ENCODE measurements around the gene PCNX1. TPM values are rescaled to one million over a fixed set of nuclear protein-coding genes. Genes with fewer than 3 reads are reported as not detected.

The PCNX1 gene
- total and polyA plus RNA-seq, 4 donors = 5.7 to 41.2 (median 18.2) TPM

DNA sequence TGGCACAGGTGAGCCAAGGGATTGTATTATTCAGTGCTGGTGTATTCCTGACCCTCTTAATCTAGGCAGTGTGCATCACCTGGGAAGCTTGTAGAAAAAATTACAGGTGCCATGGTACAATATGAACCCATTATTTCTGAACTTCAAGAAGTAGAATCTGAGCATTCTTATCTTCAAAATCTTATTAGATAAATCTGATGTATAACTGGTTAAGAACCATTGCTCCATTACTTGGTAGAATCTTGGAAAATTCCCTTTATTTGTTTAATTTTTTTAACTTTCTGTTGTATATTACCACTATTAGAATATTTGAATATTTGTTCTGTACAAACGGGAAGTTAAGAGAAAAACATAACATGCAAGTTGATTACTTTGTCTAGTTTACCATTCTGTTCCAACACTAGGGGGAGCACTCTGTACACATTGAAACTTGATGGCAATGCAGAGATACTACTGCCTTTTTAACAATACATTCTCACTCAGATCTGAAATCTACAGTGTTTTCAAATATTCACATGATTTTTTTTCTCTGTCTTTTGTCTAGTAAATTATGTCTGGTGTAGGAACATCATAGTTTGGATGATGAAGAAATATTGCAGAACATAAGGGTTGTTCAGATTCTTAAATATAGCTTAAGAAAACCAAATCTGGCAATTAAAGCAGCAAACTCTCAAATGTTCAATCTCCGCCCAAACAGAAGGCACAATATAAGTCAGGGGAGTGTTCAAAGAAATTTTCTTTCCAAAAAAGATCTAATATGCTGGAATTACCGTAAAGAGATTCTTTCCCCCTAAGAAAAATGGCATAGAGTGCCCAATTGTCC lies 196.6 kb downstream of the PCNX1 start:
- TF ChIP-seq JUND (IDR thresholded peaks at IDR 0.05) = no peak
- TF ChIP-seq RAD21 (IDR thresholded peaks at IDR 0.05) = peak; percentile 87 to 89
- TF ChIP-seq REST (IDR thresholded peaks at IDR 0.05) = no peak
- TF ChIP-seq RXRA (IDR thresholded peaks at IDR 0.05) = no peak
- peak; percentile 14 for TF ChIP-seq HNF4G (IDR thresholded peaks at IDR 0.05)
- no peak for TF ChIP-seq MAX (IDR thresholded peaks at IDR 0.05)
- TF ChIP-seq FOXA1 (IDR thresholded peaks at IDR 0.05) = peak; percentile 7
- TF ChIP-seq CTCF (IDR thresholded peaks at IDR 0.05; ENCODE audit: low read depth, low read length, missing input control) = peak; percentile 79
- no peak for TF ChIP-seq ZBTB33 (IDR thresholded peaks at IDR 0.05)
- no peak for TF ChIP-seq YY1 (IDR thresholded peaks at IDR 0.05)
- peak; percentile 44 for TF ChIP-seq FOXA2 (IDR thresholded peaks at IDR 0.05)
- Histone ChIP-seq H3K4me3 (ENCODE audit: low read depth in 1 of 3, low read length in 3 of 3) (no peak overlapping the region), H3K9me3 (ENCODE audit: control insufficient read depth in 4 of 4, low read length in 3 of 4) (no peaks in the 10 kb centered on the region), H3K4me1 (ENCODE audit: control insufficient read depth in 4 of 4, insufficient read depth in 4 of 4, low read length in 3 of 4) (no peaks in the 10 kb centered on the region), H3K36me3 (ENCODE audit: control insufficient read depth in 4 of 4, insufficient read depth in 3 of 4, low read depth in 1 of 4, low read length in 3 of 4) (peaks cover 7 to 22% (median 16%) of the 10 kb centered on the region in 4 donors), H3K9ac (ENCODE audit: low read depth in 1 of 2, low read length in 2 of 2) (no peak overlapping the region), H3K27ac (ENCODE audit: low read depth in 1 of 2, low read length in 2 of 2) (no peak overlapping the region), H3K27me3 (ENCODE audit: control insufficient read depth in 4 of 4, insufficient read depth in 4 of 4, low read length in 3 of 4) (no peaks in the 10 kb centered on the region)
- 62% methylated on average over 3 of the region's 3 CpGs for WGBS
- DNase-seq (ENCODE audit: low spot score) = no peak

DNA sequence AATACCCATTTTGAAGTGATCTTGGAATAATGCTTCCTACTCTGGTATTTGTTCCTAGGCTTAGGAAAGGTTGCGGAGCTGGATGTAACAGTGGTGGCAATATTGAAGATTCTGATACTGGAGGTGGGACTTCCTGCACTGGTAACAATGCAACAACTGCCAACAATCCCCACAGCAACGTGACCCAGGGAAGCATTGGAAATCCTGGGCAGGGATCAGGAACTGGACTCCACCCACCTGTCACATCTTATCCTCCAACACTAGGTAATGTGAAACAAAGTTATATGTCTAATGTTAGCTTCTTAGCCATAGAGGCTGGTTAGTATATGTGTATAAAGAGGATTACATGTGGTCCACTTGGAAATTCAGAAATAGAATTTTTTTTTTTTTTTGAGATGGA lies 197.9 kb downstream of the PCNX1 start:
- 56% methylated on average over 2 of the region's 2 CpGs for WGBS
- DNase-seq (ENCODE audit: low spot score) = no peak
- TF ChIP-seq HNF4A (conservative IDR thresholded peaks at IDR 0.05) = no peak
- no peak for TF ChIP-seq EGR1 (IDR thresholded peaks at IDR 0.05; ENCODE audit: low read depth in 2 of 2)
- no peak for TF ChIP-seq FOXA1 (IDR thresholded peaks at IDR 0.05)
- TF ChIP-seq TAF1 (conservative IDR thresholded peaks at IDR 0.05) = no peak
- TF ChIP-seq NR2F2 (IDR thresholded peaks at IDR 0.05) = no peak
- TF ChIP-seq GABPA (IDR thresholded peaks at IDR 0.05 in 1 of 2, conservative IDR thresholded peaks at IDR 0.05 in 1 of 2) = no peak
- TF ChIP-seq RAD21 (IDR thresholded peaks at IDR 0.05) = no peak
- no peak for TF ChIP-seq ATF3 (IDR thresholded peaks at IDR 0.05)
- no peak for TF ChIP-seq HNF4G (IDR thresholded peaks at IDR 0.05)
- no peak for TF ChIP-seq MAX (IDR thresholded peaks at IDR 0.05)
- TF ChIP-seq SP1 (IDR thresholded peaks at IDR 0.05) = no peak
- no peak for TF ChIP-seq FOXA2 (IDR thresholded peaks at IDR 0.05)
- TF ChIP-seq JUND (IDR thresholded peaks at IDR 0.05) = no peak
- no peak for TF ChIP-seq ZBTB33 (IDR thresholded peaks at IDR 0.05)
- no peaks in the 10 kb centered on the region for H3K9me3 ChIP-seq (ENCODE audit: control insufficient read depth in 4 of 4, low read length in 3 of 4)
- H3K27ac ChIP-seq (ENCODE audit: low read depth in 1 of 2, low read length in 2 of 2) = no peak overlapping the region
- H3K4me3 ChIP-seq (ENCODE audit: low read depth in 1 of 3, low read length in 3 of 3) = no peak overlapping the region
- H3K9ac ChIP-seq (ENCODE audit: low read depth in 1 of 2, low read length in 2 of 2) = no peak overlapping the region
- H3K27me3 ChIP-seq (ENCODE audit: control insufficient read depth in 4 of 4, insufficient read depth in 4 of 4, low read length in 3 of 4) = no peaks in the 10 kb centered on the region
- H3K36me3 ChIP-seq (ENCODE audit: control insufficient read depth in 4 of 4, insufficient read depth in 3 of 4, low read depth in 1 of 4, low read length in 3 of 4) = peaks cover 10 to 33% (median 24%) of the 10 kb centered on the region in 4 donors
- no peaks in the 10 kb centered on the region for H3K4me1 ChIP-seq (ENCODE audit: control insufficient read depth in 4 of 4, insufficient read depth in 4 of 4, low read length in 3 of 4)

Data from liver (tissue), 9 donors.